ENCODE results near the gene ATG16L1. TPM values are rescaled to one million over a fixed set of nuclear protein-coding genes. Genes with fewer than 3 reads are reported as not detected.

ATG16L1 gene
- total and polyA plus RNA-seq, 2 donors (not counting 3 experiments of a cell fraction or from before 2014, with no cell fraction given), result 18.1 to 29.8 TPM

DNA sequence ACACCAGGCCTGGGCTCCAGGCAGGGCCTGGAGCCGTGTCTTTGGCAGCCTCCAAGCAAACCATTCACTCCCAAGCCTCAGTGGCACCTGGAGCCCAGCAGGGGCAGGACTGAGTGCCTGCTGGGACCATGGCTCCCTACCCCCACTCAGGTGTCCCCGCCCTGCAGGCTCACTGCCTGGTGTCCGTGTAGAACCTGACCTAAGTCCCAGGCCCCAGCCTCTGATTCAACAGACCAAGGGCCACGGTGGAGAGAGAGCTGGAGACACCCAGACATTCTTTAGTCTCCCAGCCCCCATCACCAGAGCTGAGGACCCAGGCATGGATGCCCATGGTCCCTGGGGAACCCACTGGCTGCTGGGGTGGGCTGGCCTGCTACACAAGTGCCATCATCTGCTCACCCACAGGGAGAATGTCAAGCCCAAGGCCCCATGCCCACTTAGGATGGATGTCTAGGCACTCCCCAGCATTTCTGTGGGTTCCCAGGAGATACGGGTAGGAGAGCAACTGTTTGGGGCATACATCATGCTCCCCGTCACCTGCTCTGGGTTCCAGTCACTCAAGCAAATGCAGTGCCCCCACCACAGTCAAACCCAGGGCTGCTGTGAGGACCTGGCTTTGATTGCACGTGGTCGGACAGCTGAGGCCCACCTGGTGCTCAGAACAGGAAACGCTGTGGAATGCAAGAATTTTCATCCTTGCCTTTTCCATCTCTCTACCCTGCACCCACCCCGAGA is 42.9 kb upstream of the ATG16L1 start:
- ChIA-PET CTCF (interaction anchor here (1.3 to 1.4 kb wide), 2 partner anchors 27 to 43 kb away, joined by 4 to 5 read pairs; partner anchors contain the start of gene ATG16L1), POLR2A (no interaction called here)
- no peaks in the 10 kb centered on the region for H4K20me1 ChIP-seq (replicated peaks; ENCODE audit: control insufficient read depth, extremely low read depth, insufficient read depth, low read length)
- H3K27ac ChIP-seq (ENCODE audit: insufficient read depth, low read depth, low read length), result no peak overlapping the region
- no peak for DNase-seq (ENCODE audit: low read depth, low spot score)
- no peak overlapping the region for H3K4me3 ChIP-seq (replicated peaks in 1 of 3; ENCODE audit: insufficient read depth in 1 of 3, low read depth in 1 of 3, low read length in 3 of 3)
- H3K36me3 ChIP-seq (ENCODE audit: control insufficient read depth in 2 of 2, extremely low read depth in 1 of 2, insufficient read depth in 2 of 2, low read length in 2 of 2), result peaks cover 0 to 11% of the 10 kb centered on the region in 2 experiments
- TF ChIP-seq POLR2AphosphoS5 (IDR thresholded peaks at IDR 0.05; ENCODE audit: insufficient read depth, low read depth, low read length) (no peak), FOS (IDR thresholded peaks at IDR 0.05; ENCODE audit: borderline replicate concordance, insufficient read depth, low read length) (no peak), EZH2 (IDR thresholded peaks at IDR 0.05; ENCODE audit: borderline replicate concordance, low read depth, low read length, severe bottlenecking) (no peak), GATA2 (IDR thresholded peaks at IDR 0.05; ENCODE audit: insufficient read depth, insufficient read length, low read depth, low read length) (no peak), JUN (IDR thresholded peaks at IDR 0.05; ENCODE audit: borderline replicate concordance, insufficient read depth, insufficient read length, low read depth) (no peak), CTCF (IDR thresholded peaks at IDR 0.05; ENCODE audit: extremely low read depth in 1 of 2, insufficient read depth in 1 of 2, low read depth in 1 of 2, low read length in 2 of 2) (no peak), MYC (IDR thresholded peaks at IDR 0.05; ENCODE audit: low read depth, low read length) (no peak), POLR2A (IDR thresholded peaks at IDR 0.05; ENCODE audit: low read depth, low read length) (no peak)
- TF ChIP-seq, protein P1, sequence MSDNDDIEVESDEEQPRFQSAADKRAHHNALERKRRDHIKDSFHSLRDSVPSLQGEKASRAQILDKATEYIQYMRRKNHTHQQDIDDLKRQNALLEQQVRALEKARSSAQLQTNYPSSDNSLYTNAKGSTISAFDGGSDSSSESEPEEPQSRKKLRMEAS (IDR thresholded peaks at IDR 0.05; ENCODE audit: insufficient read depth, insufficient read length), result no peak
- H3K79me2 ChIP-seq (ENCODE audit: control insufficient read depth, insufficient read depth, low read length), result no peaks in the 10 kb centered on the region
- no peak overlapping the region for H3K9ac ChIP-seq (replicated peaks; ENCODE audit: extremely low read depth, insufficient read depth, low read length)
- H3K9me1 ChIP-seq (replicated peaks; ENCODE audit: control insufficient read depth, extremely low read depth, insufficient read depth, low read length), result no peaks in the 10 kb centered on the region
- no peak overlapping the region for H3K4me2 ChIP-seq (ENCODE audit: insufficient read depth, low read length)
- BruUV-seq (replicated peaks), result no TSS peak
- H3K4me1 ChIP-seq (ENCODE audit: control insufficient read depth, extremely low read depth, insufficient read depth, low read length), result peaks cover 38% of the 10 kb centered on the region
- dilution Hi-C loops (cut with MboI; ENCODE audit: extremely low pct_ligation_motif_present, low sequenced_read_pairs) (no loop called here), intact Hi-C loops (cut with micrococcal nuclease) (loop anchor here (1.0 kb wide), 1 partner anchor 43 kb away; the partner anchor contains the start of gene ATG16L1)
- no peak overlapping the region for H2AFZ ChIP-seq (ENCODE audit: low read depth, low read length)
- no peak for FAIRE-seq
- no peaks in the 10 kb centered on the region for H3K9me3 ChIP-seq (replicated peaks; ENCODE audit: control insufficient read depth, insufficient read depth, low read length)
- H3K27me3 ChIP-seq (ENCODE audit: control insufficient read depth in 2 of 2, insufficient read depth in 2 of 2, low read length in 2 of 2), result no peaks in the 10 kb centered on the region
